Sigmoid colon (tissue), 4 donors: ENCODE data around the gene MOB2.
A peak's percentile ranks its signal among the peaks of the same experiment; 100 is the strongest.

Experiments
- EP300 ChIP-seq, 4 donors: sonication (generic); formaldehyde crosslinking; IDR thresholded peaks; one replicate each; pipeline ENCODE4 v1.6.1; 2017; ENCODE audit warnings: antibody characterized with exemption in 4 of 4
- POLR2A ChIP-seq, 2 donors: fragments of 450-650 bp; IDR thresholded peaks; one replicate each; pipeline ENCODE4 v1.6.1; 2016; ENCODE audit warnings: antibody characterized with exemption in 2 of 2, mild to moderate bottlenecking in 2 of 2, moderate library complexity in 2 of 2
- POLR2AphosphoS5 ChIP-seq, 4 donors: sonication (generic); formaldehyde crosslinking; IDR thresholded peaks; one replicate each; pipeline ENCODE4 v1.6.1; 2017; ENCODE audit warnings: antibody characterized with exemption in 4 of 4
- TF ChIP-seq, protein P1 (sequence below), 4 experiments: fragments of 450-650 bp in 3 of 4; fragments of 200-600 bp in 1 of 4; IDR thresholded peaks; one replicate each; pipeline ENCODE4 v1.5.1; 2016 to 2019; ENCODE audit warnings: antibody characterized with exemption in 4 of 4, mild to moderate bottlenecking in 3 of 4, moderate library complexity in 2 of 4

GRCh38 chr11:1487091-1487850, 692 bp upstream of the MOB2 start:
- TF ChIP-seq POLR2A (IDR thresholded peaks at IDR 0.05) (no peak), POLR2AphosphoS5 (IDR thresholded peaks at IDR 0.05) (peak in 2 of 4 donors; percentile 4 to 12), EP300 (IDR thresholded peaks at IDR 0.05) (no peak)
- TF ChIP-seq, protein P1, sequence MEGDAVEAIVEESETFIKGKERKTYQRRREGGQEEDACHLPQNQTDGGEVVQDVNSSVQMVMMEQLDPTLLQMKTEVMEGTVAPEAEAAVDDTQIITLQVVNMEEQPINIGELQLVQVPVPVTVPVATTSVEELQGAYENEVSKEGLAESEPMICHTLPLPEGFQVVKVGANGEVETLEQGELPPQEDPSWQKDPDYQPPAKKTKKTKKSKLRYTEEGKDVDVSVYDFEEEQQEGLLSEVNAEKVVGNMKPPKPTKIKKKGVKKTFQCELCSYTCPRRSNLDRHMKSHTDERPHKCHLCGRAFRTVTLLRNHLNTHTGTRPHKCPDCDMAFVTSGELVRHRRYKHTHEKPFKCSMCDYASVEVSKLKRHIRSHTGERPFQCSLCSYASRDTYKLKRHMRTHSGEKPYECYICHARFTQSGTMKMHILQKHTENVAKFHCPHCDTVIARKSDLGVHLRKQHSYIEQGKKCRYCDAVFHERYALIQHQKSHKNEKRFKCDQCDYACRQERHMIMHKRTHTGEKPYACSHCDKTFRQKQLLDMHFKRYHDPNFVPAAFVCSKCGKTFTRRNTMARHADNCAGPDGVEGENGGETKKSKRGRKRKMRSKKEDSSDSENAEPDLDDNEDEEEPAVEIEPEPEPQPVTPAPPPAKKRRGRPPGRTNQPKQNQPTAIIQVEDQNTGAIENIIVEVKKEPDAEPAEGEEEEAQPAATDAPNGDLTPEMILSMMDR (IDR thresholded peaks at IDR 0.05): no peak
